Measurements from ENCODE around the gene SRPK2. TPM values are rescaled to one million over a fixed set of nuclear protein-coding genes. Genes with fewer than 3 reads are reported as not detected.

Gene SRPK2
- total and polyA plus RNA-seq, 9 donors, result 28.4 to 45.1 (median 34.8) TPM

DNA sequence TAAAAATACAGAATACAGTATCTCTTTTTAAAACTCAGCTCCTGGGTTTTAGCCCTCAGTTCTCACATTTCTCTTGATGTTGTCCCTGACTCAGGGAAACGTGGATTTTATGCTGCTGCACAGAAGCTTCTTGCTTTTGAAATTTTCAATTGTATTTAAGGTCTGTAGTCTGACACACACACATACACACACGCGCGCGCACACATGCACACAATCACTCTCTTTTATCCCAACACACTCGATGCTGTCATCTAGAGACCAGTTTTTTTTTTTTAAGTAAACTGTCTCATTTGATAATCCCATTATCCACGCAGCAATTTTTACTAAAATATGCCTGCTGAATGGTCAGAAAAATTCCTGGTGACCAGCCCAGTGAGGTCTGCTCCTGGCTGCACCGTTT is 266.1 kb downstream of the SRPK2 start:
- no peaks in the 10 kb centered on the region for H3K4me1 ChIP-seq (ENCODE audit: control insufficient read depth, insufficient read depth, low read length)
- H3K27ac ChIP-seq (ENCODE audit: low read length), result no peak overlapping the region
- no peak overlapping the region for H3K4me3 ChIP-seq (ENCODE audit: low read length)
- WGBS (ENCODE audit: insufficient coverage), result 27% methylated on average over 2 of the region's 8 CpGs
- no peaks in the 10 kb centered on the region for H3K27me3 ChIP-seq (ENCODE audit: control insufficient read depth, insufficient read depth, low read length)
- H3K9me3 ChIP-seq (replicated peaks; ENCODE audit: control insufficient read depth, low read depth, low read length), result no peaks in the 10 kb centered on the region
- peaks cover 31% of the 10 kb centered on the region for H3K36me3 ChIP-seq (ENCODE audit: control insufficient read depth, insufficient read depth, low read length)
- DNase-seq, result no peak

DNA sequence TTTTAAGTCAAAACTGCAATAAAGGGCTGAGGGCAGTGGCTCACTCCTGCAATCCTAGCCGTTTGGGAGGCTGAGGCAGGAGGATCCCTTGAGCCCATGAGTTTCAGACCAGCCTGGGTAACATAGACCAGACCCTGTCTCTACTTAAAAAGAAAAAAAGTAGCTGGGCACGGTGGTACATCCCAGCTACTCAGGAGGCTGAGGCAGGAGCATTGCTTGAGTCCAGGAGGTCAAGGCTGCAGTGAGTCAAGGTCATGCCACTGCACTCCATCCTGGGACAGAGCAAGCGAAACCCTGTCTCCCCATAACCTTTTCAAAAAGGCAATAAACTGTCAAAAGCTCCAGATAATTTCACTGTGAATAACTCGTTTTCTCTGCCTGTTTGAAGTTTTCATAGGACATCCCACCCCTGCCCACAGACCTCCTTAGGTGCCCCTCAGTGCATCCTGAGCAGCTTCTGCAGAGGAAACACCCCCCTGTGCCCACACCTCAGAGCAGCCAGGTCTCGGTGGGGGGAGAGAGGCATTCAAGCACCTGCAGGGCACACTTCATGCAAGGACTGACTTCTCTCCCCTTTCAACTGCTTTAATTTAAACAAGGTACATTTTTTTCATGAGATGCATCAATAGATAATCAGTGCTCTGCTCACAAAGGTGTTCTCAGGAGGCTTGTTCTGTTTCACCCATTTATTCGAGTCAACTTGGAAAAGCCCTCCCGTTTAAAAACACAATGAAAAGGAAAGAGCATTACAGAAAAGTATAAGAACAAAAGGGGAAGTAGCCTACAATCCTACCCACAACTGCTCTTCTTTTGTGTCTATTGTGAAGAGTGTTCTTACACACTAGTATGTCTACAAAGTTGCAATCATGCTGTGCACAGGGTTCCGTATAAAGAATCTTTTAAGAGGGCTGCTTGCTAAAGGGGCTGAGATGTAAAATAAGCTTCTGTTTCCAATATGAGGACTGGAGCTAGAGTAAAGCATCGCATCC is 269.8 kb downstream of the SRPK2 start:
- DNase-seq, result no peak
- WGBS (ENCODE audit: insufficient coverage), result 78% methylated on average over 6 of the region's 9 CpGs
- Histone ChIP-seq H3K4me3 (ENCODE audit: low read length) (no peak overlapping the region), H3K9me3 (replicated peaks; ENCODE audit: control insufficient read depth, low read depth, low read length) (no peaks in the 10 kb centered on the region), H3K4me1 (ENCODE audit: control insufficient read depth, insufficient read depth, low read length) (no peaks in the 10 kb centered on the region), H3K27ac (ENCODE audit: low read length) (no peak overlapping the region), H3K36me3 (ENCODE audit: control insufficient read depth, insufficient read depth, low read length) (peaks cover 14% of the 10 kb centered on the region), H3K27me3 (ENCODE audit: control insufficient read depth, insufficient read depth, low read length) (no peaks in the 10 kb centered on the region)

DNA sequence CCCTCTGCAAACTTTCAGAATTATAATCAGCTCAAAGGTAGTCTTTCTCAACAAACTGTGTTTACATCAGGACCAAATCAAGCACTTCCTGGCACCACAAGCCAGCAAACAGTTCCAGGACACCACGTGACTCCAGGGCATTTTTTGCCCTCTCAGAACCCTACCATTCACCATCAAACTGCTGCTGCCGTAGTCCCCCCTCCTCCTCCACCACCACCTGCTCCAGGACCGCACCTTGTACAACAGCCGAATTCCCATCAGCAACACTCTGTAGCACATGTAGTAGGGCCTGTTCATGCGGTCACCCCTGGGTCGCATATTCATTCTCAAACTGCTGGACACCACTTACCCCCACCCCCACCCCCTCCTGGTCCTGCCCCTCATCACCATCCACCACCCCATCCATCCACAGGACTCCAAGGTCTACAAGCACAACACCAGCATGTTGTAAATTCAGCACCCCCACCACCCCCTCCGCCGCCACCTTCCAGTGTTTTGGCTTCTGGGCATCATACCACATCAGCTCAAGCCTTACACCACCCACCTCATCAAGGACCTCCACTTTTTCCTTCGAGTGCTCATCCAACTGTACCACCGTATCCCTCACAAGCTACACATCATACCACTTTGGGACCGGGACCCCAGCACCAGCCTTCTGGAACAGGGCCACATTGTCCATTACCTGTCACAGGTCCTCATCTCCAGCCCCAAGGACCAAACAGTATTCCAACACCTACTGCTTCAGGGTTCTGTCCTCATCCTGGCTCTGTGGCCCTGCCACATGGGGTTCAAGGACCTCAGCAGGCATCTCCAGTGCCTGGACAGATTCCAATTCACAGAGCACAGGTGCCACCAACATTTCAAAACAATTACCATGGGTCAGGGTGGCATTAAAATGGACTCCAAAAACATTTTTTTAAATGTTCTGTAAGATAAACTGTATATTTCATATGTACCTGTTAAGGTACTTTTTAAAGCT is 276.0 kb downstream of the SRPK2 start:
- H3K27ac ChIP-seq (ENCODE audit: low read length), result no peak overlapping the region
- H3K4me1 ChIP-seq (ENCODE audit: control insufficient read depth, insufficient read depth, low read length), result no peaks in the 10 kb centered on the region
- no peak overlapping the region for H3K4me3 ChIP-seq (ENCODE audit: low read length)
- H3K27me3 ChIP-seq (ENCODE audit: control insufficient read depth, insufficient read depth, low read length), result no peaks in the 10 kb centered on the region
- peaks cover 34% of the 10 kb centered on the region for H3K36me3 ChIP-seq (ENCODE audit: control insufficient read depth, insufficient read depth, low read length)
- H3K9me3 ChIP-seq (replicated peaks; ENCODE audit: control insufficient read depth, low read depth, low read length), result no peaks in the 10 kb centered on the region
- 87% methylated on average over 9 of the region's 11 CpGs for WGBS (ENCODE audit: insufficient coverage)
- no peak for DNase-seq

DNA sequence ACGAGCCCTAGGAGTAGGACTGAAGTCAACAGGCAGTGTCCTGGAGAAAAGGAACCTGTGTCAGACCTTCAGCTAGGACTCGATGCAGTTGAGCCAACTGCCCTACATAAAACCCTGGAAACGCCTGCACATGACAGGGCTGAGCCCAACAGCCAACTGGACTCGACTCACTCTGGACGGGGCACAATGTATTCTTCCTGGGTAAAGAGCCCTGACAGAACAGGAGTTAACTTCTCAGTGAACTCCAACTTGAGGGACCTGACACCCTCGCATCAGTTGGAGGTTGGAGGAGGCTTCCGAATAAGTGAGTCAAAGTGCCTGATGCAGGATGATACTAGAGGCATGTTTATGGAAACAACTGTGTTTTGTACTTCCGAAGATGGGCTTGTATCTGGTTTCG is 281.3 kb downstream of the SRPK2 start:
- H3K27me3 ChIP-seq (ENCODE audit: control insufficient read depth, insufficient read depth, low read length), result no peaks in the 10 kb centered on the region
- no peak for DNase-seq
- H3K27ac ChIP-seq (ENCODE audit: low read length), result no peak overlapping the region

DNA sequence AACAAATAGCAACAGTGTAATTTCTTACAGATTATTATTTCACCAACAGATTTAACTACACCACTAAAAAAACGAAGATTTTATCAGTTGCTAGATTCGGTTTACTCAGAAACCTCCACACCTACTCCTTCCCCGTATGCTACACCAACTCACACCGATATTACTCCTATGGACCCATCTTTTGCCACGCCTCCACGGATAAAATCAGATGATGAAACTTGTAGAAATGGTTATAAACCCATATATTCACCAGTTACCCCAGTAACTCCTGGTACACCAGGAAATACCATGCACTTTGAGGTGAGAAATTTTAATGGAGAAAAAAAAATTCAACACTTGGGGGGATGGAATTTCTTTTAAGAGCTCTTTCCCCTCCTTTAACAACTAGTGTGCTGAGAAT is 282.2 kb downstream of the SRPK2 start:
- Histone ChIP-seq H3K27ac (ENCODE audit: low read length) (no peak overlapping the region), H3K27me3 (ENCODE audit: control insufficient read depth, insufficient read depth, low read length) (no peaks in the 10 kb centered on the region), H3K9me3 (replicated peaks; ENCODE audit: control insufficient read depth, low read depth, low read length) (no peaks in the 10 kb centered on the region), H3K4me3 (ENCODE audit: low read length) (no peak overlapping the region), H3K4me1 (ENCODE audit: control insufficient read depth, insufficient read depth, low read length) (no peaks in the 10 kb centered on the region), H3K36me3 (ENCODE audit: control insufficient read depth, insufficient read depth, low read length) (peaks cover 44% of the 10 kb centered on the region)
- no peak for DNase-seq
- 80% methylated on average over 1 of the region's 6 CpGs for WGBS (ENCODE audit: insufficient coverage)

More for the DNA sequence above, 281.3 kb downstream of the SRPK2 start:
- no peaks in the 10 kb centered on the region for H3K4me1 ChIP-seq (ENCODE audit: control insufficient read depth, insufficient read depth, low read length)
- H3K36me3 ChIP-seq (ENCODE audit: control insufficient read depth, insufficient read depth, low read length), result peaks cover 52% of the 10 kb centered on the region
- H3K9me3 ChIP-seq (replicated peaks; ENCODE audit: control insufficient read depth, low read depth, low read length), result no peaks in the 10 kb centered on the region
- H3K4me3 ChIP-seq (ENCODE audit: low read length), result no peak overlapping the region
- WGBS (ENCODE audit: insufficient coverage), result 86% methylated on average over 6 of the region's 9 CpGs

DNA sequence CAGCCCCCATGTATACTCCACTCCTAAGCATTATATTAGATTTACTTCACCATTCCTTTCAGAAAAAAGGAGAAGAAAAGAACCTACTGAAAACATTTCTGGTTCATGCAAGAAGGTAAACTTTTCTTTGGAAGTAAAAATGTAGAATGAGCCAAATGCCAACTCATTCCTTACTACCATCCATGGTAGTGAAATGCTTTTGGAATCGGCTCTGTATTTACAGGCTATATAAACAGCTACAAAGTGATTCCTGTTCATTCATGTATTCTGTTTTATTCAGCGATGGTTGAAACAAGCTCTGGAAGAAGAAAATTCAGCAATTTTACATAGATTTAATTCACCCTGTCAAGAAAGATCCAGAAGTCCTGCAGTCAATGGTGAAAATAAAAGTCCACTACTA is 283.1 kb downstream of the SRPK2 start:
- no peaks in the 10 kb centered on the region for H3K27me3 ChIP-seq (ENCODE audit: control insufficient read depth, insufficient read depth, low read length)
- no peaks in the 10 kb centered on the region for H3K9me3 ChIP-seq (replicated peaks; ENCODE audit: control insufficient read depth, low read depth, low read length)
- no CpG with 5 or more reads among the region's 2 CpGs for WGBS (ENCODE audit: insufficient coverage)
- H3K4me3 ChIP-seq (ENCODE audit: low read length), result no peak overlapping the region
- DNase-seq, result no peak
- H3K36me3 ChIP-seq (ENCODE audit: control insufficient read depth, insufficient read depth, low read length), result peaks cover 44% of the 10 kb centered on the region
- H3K27ac ChIP-seq (ENCODE audit: low read length), result no peak overlapping the region
- no peaks in the 10 kb centered on the region for H3K4me1 ChIP-seq (ENCODE audit: control insufficient read depth, insufficient read depth, low read length)

DNA sequence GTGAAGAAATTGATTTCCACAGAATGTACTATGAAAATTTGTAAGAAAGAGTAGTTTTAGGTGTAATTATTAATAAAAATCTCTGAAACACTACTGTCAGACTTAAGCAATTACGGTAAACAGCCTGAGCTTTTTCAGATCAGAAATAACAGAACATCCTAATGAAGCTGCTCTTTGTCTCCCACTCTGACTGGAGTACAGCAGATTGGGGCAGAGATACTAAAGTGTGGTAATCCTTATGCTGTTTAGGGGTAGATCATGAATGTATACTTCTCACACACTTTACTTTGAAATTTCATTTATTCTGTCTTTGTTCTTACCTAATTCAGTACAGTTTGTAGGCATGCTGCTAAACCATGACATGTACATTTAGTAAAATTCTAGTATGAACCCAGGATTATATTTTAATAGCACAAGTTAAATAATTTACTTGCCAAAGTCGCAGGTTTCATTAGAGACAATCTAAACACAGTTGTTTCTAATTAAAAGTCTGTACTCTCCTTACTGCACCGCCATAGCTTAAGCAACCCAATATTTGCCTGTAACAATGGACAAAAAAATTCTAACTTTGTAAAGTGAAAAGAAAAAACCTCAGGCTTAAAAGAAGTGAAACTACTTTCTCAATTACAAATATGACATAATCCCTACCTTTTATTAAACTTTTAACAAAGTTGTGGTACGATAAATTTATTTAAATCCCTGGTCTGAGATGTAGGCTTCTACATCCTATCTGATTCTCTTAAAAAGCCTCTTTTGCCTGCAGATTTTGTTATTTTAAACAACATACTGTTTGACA is 286.0 kb downstream of the SRPK2 start:
- no CpG with 5 or more reads among the region's 4 CpGs for WGBS (ENCODE audit: insufficient coverage)
- Histone ChIP-seq H3K9me3 (replicated peaks; ENCODE audit: control insufficient read depth, low read depth, low read length) (no peaks in the 10 kb centered on the region), H3K36me3 (ENCODE audit: control insufficient read depth, insufficient read depth, low read length) (peaks cover 40% of the 10 kb centered on the region), H3K4me3 (ENCODE audit: low read length) (no peak overlapping the region), H3K27ac (ENCODE audit: low read length) (no peak overlapping the region), H3K4me1 (ENCODE audit: control insufficient read depth, insufficient read depth, low read length) (no peaks in the 10 kb centered on the region), H3K27me3 (ENCODE audit: control insufficient read depth, insufficient read depth, low read length) (no peaks in the 10 kb centered on the region)
- DNase-seq, result no peak

DNA sequence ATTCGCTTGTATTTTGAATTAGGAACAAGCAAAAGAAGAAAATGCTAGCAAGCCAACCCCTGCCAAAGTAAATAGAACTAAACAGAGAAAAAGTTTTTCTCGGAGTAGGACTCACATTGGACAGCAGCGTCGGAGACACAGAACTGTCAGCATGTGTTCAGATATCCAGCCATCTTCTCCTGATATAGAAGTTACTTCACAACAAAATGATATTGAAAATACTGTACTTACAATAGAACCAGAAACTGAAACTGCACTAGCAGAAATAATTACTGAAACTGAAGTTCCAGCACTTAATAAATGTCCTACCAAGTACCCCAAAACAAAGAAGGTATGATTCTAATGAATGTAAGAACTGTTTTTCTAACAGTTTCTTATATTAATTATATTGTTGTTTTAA is 286.9 kb downstream of the SRPK2 start:
- Histone ChIP-seq H3K4me1 (ENCODE audit: control insufficient read depth, insufficient read depth, low read length) (no peaks in the 10 kb centered on the region), H3K9me3 (replicated peaks; ENCODE audit: control insufficient read depth, low read depth, low read length) (no peaks in the 10 kb centered on the region), H3K4me3 (ENCODE audit: low read length) (no peak overlapping the region), H3K27ac (ENCODE audit: low read length) (no peak overlapping the region), H3K27me3 (ENCODE audit: control insufficient read depth, insufficient read depth, low read length) (no peaks in the 10 kb centered on the region), H3K36me3 (ENCODE audit: control insufficient read depth, insufficient read depth, low read length) (peaks cover 34% of the 10 kb centered on the region)
- DNase-seq, result no peak
- no CpG with 5 or more reads among the region's 4 CpGs for WGBS (ENCODE audit: insufficient coverage)

DNA sequence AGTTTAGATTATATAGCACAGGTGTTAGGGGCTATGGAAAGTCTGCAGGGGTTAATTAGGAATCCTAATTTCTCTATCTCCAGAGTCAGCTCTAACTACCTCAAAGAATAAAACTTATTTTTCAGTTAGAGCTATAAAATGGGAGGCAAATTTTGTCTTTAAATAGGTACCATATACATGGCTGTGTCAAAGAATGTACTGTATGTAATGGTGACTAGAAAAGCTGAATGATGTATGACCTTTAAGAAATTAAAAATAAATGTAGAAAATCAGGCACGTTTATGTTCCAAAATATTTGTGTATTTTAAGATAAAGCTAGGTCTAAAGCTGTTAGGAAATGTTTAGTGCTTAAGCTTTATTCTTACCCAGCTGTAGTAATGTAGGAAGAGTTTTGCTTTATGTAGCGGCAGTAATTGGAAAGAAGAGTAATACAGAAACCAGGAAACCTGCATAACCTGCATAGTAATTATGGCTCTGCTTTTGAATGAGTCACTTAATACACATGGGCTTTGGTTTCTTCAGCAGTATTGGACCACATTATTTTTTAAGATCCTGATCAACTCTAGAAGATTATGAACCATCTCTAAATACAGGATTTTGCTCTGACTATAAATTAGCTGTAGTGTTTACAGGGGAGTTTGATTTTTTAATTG is 289.7 kb downstream of the SRPK2 start:
- Histone ChIP-seq H3K9me3 (replicated peaks; ENCODE audit: control insufficient read depth, low read depth, low read length) (no peaks in the 10 kb centered on the region), H3K27me3 (ENCODE audit: control insufficient read depth, insufficient read depth, low read length) (no peaks in the 10 kb centered on the region), H3K4me1 (ENCODE audit: control insufficient read depth, insufficient read depth, low read length) (no peaks in the 10 kb centered on the region), H3K27ac (ENCODE audit: low read length) (no peak overlapping the region), H3K4me3 (ENCODE audit: low read length) (no peak overlapping the region), H3K36me3 (ENCODE audit: control insufficient read depth, insufficient read depth, low read length) (peaks cover 20% of the 10 kb centered on the region)
- DNase-seq, result no peak
- WGBS (ENCODE audit: insufficient coverage), result 100% methylated on average over 2 of the region's 2 CpGs

Data from muscle of leg (tissue), 11 donors.